Omental fat pad (tissue), 4 donors: ENCODE measurements around the gene SNX5. TPM values are rescaled to one million over a fixed set of nuclear protein-coding genes. Genes with fewer than 3 reads are reported as not detected.

Experiments used
- ATAC-seq: fragments of 150-250 bp; one replicate; pipeline ENCODE4 v1.9.1; 2016; ENCODE audit warnings: mild to moderate bottlenecking, moderate library complexity; ENCODE audit not compliant: low FRiP score
- DNase-seq: peaks from one replicate; pipeline ENCODE4 v3.0.0-alpha.2; 2019; ENCODE audit warnings: low spot score
- total RNA-seq, 4 donors: library from RNA; depleted of rRNA; stranded (reverse); fragments of >200 nt; gene quantifications; one replicate each; pipeline ENCODE4 v1.1.0, GENCODE V29; 2016
- TF ChIP-seq, protein P1 (sequence below), 3 donors: fragments of 450-650 bp; IDR thresholded peaks; one replicate each; pipeline ENCODE4 v1.5.1; 2016 to 2017; ENCODE audit warnings: antibody characterized with exemption in 3 of 3, mild to moderate bottlenecking in 3 of 3, moderate library complexity in 2 of 3

SNX5 gene
- total RNA-seq, 4 donors from 2014 or later, result 101 to 232 (median 110) TPM

GRCh38 chr20:17935186-17935585, 33.4 kb downstream of the SNX5 start:
- DNase-seq (no peak), ATAC-seq (no peak)
- TF ChIP-seq, protein P1, sequence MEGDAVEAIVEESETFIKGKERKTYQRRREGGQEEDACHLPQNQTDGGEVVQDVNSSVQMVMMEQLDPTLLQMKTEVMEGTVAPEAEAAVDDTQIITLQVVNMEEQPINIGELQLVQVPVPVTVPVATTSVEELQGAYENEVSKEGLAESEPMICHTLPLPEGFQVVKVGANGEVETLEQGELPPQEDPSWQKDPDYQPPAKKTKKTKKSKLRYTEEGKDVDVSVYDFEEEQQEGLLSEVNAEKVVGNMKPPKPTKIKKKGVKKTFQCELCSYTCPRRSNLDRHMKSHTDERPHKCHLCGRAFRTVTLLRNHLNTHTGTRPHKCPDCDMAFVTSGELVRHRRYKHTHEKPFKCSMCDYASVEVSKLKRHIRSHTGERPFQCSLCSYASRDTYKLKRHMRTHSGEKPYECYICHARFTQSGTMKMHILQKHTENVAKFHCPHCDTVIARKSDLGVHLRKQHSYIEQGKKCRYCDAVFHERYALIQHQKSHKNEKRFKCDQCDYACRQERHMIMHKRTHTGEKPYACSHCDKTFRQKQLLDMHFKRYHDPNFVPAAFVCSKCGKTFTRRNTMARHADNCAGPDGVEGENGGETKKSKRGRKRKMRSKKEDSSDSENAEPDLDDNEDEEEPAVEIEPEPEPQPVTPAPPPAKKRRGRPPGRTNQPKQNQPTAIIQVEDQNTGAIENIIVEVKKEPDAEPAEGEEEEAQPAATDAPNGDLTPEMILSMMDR (IDR thresholded peaks at IDR 0.05), result no peak

DNA sequence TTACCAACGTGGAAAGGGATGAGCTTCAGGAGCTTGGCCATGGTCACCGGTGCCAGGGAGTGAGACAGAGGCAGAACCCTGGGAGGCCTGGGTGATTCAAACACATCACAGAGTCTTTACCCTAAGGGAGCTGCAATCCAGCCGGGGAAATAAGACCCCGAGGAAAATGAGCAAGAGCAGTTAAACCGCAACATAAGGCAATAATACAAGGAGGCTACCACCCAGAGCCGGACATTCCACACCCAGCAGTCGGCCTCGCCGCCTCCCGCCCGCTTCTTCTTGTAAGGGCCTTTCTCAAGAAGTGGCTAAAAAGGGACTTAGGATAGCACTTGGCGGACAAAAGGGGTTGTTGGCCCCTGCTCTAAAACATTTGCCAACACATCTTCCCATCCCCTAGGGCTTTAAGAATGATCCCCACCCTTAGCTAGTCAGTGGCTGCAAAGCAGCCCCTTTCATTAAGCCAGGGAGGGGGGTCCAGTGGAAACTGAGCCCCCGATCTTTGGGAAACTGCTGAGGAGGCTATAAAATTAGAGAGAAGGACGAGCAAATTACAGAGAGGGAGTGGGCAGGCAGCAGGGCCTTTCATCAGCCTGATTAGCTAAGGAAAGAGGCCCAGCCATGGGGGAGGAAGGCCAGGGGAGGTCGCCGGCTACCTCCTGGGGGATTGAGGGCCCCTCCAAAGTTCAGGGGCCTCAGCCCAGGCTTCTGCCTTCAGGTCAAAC, 34.3 kb downstream of the SNX5 start:
- DNase-seq (no peak), ATAC-seq (no peak)
- TF ChIP-seq, protein P1 (IDR thresholded peaks at IDR 0.05), result no peak

GRCh38 chr20:17933711-17934110, 34.9 kb downstream of the SNX5 start:
- no peak for DNase-seq
- ATAC-seq, result no peak
- TF ChIP-seq, protein P1 (IDR thresholded peaks at IDR 0.05), result no peak

GRCh38 chr20:17933121-17933520, 35.5 kb downstream of the SNX5 start:
- DNase-seq (no peak), ATAC-seq (no peak)
- TF ChIP-seq, protein P1 (IDR thresholded peaks at IDR 0.05), result no peak

- TF ChIP-seq, protein P1 (IDR thresholded peaks at IDR 0.05), result no peak
- DNase-seq (no peak), ATAC-seq (no peak)
These were observed 36.2 kb downstream of the SNX5 start for GRCh38 chr20:17932396-17932795.

DNA sequence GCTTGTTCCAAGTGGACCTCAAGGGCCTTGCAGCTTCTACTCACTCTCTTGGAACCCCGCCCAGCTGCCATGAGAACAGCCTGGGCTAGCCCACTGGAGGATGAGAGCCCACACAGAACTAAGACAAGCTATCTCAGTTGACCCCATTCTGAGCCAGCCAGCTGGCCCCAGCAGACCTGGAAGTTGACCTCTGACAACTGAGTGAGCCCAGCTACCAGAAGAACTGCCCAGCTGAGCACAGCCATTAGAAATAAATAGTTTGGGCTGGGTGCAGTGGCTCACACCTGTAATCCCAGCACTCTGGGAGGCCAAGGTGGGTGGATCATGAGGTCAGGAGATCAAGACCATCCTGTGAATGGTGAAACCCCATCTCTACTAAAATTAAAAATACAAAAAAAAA, 37.1 kb downstream of the SNX5 start:
- DNase-seq, result no peak
- TF ChIP-seq, protein P1 (IDR thresholded peaks at IDR 0.05), result no peak
- no peak for ATAC-seq

DNA sequence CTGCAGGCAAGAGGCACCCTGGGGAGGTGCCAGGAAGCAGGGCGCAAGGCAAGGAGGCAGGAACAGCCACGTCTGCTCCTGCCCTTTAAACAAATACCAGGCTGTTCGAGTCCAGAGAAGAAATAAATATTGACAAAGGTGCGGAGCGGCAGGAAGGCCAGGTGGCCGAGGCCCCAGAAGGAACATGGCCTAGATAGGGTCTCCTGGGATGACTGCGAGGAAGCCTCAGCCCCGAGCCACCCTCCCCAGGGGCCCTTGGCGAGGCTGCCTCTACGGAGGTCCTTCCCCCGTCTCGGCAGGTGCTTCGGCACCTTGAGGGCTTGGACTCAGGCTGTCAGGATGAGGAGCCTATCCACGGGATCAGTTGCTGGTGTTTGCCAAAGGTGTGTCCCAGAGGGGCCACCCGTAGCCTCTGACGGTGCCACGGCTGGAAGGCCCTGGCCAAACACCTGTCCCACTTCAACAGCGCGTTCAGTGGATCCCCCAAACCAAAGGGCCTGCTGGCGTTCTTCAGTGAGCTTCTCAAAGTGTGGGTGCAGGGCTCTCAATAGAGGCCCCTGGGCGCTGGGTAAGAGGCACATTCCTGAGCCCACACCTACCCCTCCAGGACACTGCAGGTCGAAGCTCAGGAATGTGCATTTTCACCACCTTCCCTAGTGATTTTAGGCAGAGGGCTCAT, 39.8 kb downstream of the SNX5 start:
- no peak for DNase-seq
- TF ChIP-seq, protein P1 (IDR thresholded peaks at IDR 0.05), result no peak
- ATAC-seq, result no peak
